8988T (cell line): ENCODE measurements around the gene UBD.

Experiments used
- DNase-seq: peaks from one replicate; pipeline ENCODE4 v3.0.0; 2011

UBD gene

DNA sequence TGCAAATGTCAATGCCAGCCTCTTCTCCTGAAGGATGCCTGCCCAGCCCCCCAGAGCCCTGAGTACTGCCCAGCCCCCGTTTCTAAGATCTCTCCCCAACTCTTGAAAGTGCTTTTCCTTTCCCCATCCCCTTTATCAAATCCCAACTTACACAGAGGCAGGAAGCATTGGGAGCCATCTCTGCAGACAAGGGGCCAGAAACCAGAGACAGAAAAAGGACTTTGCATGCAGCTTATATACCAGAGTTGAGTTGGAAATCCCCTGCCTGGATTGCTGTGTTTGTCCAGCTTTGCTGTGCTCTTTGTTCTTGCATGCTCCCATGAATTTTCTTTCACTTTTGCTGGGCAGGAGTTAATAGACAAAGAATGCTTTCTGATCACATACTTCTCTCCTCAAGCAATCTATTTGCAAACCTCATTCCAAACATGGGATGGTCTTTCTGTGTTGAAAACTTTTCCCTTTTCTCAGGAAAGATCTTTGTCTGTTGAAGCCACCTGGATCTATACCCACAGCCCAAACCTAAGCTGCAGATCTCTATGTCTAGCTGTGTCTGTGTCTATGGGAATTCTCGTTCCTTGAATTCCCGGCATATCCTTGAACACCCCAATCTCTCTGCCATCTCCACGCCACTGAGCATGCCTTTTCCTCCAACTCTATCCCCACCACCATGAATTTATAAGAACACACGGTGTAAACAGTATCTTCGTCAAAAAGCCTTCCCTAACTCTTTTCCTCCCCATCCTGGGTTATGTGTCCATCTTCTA lies at the start of gene UBD:
TSS of gene UBD (minus strand) at position 209 of the 764 bp plus-strand sequence. CDS start at position 178, 31 bp downstream.
- no peak for DNase-seq

DNA sequence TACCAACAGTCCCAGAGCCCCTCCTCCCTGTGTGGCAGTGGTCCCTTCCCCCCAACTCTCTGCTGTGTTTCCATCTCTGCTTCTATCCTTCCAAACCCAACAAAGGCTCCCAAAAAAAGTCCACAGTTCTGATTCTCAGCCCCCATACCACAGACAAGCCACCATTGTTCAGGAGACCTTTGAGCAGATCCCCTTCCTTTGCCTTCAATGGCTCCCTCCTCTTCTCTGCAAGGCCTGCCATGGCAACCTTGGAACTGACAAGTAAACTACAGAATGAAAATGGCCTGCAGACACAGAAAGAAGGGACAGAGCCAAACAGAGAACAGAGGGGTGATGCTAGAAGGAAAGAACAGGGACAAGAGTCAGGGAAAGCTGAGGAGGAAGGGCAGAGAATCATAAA lies 48.6 kb upstream of the UBD start:
- DNase-seq = no peak

DNA sequence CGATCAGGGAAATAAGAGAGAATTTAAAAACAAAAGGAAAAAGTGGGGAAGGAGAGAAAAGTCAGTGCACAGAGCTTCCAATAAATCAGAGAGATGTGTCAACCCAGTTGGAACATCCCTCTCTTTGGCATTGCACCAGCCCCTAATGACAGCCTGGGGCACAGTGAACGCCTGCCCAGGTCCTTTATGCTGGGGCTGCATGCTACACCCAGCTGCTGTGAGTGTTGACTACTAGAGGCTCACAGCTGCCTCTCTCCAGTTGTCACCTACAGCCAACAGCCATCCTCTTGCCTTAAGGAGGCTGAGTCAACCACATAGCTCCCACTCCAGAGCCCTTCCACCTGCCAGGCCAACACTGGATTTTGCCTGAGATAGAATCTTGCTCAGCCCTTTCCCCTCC lies 44.4 kb upstream of the UBD start:
- DNase-seq = no peak

- no peak for DNase-seq
These were observed 43.9 kb upstream of the UBD start for GRCh38 chr6:29603456-29603855.

GRCh38 chr6:29602564-29603361 lies 43.2 kb upstream of the UBD start:
- DNase-seq = peak; percentile 56

DNA sequence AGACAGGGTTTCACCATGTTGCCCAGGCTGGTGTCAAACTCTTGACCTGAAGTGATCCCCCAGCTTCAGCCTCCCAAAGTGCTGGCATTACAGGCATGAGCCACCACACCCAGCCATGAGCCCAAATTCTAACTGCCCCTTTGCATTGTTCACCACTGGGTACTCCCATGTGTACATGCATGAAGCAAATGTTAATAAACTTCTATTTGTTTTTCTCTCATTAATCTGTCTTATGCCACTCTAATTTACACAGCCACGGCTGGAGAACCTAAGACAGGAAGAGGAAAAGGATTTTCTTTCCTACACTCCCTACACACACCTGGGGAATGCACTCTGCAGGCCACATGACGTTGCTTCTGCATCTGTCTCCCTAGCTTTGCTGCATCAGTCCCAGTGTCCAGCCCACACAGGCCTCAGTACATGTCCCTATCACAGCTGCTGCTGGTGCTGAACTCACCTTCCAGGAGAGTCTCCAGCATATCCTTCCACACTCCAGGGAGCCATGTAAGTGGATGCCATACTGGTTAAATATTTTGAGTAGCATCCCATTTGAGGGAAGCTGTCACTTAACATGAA lies 38.7 kb upstream of the UBD start:
- no peak for DNase-seq

DNA sequence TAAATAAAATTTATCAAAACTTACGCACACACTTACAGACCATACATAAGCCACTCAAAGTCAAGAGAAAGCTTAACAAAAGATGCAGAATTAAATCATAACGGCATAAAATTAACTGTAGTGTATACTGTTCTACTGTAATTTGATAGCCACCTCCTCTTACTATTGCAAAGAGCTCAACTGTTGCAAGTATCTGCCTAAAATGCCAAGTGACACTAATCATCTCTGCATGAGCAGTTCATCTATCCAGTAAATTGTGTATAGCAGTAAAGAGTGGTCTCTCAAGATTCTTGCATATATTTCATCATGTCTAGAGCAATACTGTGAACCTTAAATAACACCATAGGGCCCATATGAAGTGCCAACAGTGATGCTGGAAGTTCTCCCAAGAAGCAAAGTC lies 37.7 kb upstream of the UBD start:
- DNase-seq = no peak

DNA sequence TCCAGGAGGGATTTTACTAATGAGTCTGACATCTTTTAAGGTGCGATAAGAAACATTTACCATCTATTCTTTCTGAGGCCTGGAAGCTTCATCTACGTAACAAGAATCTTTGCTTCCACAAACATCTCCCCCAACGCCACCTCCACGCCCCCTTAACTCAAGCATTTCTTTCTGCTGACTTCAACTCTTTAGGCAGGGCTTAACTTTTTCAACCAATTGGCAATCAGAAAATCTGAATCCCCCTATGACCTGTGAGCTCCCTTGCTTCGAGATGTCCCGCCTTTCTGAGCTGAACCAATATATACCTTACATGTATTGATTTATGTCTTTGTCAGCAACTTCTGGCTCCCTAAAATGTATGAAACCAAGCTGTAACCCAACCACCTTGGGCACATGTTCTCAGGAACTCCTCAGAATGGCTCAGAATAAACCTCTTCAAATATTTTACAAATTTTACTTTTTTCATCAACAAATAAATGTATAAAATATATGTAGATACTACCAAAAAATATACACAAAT lies 36.9 kb upstream of the UBD start:
- DNase-seq = no peak

DNA sequence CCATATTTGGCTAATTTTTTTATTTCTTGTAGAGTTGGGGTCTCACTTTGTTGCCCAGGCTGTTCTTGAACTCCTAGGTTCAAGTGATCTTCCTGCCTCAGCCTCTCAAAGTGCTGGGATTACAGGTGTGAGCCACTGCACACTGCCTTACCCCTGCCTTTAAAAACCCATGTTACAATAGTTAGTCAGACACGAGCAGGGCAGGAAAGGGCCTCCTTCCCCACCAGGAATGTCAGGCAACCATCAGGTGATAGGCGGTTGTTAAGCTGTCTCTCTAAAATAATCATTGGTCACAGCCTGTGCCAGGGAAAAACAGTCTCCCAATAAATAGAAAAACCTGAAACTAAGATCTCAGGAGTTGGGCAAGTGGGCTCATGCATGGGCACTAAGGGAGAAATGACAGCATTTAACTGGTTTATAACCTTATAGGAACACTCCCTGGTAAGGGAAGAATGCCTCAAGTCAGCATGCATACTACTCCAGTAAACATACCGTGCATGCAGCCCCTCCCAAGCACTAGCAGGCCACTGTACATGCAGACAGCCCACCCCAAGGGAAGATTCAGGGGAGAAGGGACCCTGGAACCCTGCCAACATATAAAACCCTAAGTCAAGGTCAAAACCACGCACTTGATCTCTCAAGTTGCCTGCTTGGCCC lies 33.8 kb upstream of the UBD start:
- DNase-seq = no peak

- no peak for DNase-seq
These were observed 32.1 kb upstream of the UBD start for GRCh38 chr6:29591677-29592076.

DNA sequence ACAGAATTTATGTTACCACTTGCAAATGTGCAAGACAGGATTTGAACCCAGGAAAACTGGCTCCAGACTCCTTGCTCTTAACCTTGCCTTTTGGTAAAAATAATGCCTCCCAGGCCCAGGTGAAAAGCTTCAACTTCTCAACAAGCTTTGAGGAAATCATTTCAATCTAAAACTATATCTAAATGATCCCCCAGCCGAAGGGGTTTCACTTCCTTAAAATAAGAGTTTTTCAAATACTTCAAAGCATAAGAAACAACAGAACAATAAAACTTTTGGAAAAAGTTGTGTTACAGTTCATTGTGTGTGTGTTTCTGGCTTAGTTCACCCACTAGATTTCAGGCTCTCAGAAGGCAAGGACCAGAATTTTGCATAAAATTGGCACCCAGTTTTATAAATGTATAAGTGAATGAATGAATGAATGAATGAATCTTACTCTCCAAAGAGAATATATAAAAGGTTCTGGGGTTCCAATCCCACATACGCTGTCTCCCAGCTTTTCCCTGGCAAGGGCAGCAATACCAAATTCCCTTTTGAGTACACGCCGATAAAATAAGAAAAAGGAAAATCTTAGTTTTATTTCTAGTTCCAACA lies 30.8 kb upstream of the UBD start:
- DNase-seq = no peak

DNA sequence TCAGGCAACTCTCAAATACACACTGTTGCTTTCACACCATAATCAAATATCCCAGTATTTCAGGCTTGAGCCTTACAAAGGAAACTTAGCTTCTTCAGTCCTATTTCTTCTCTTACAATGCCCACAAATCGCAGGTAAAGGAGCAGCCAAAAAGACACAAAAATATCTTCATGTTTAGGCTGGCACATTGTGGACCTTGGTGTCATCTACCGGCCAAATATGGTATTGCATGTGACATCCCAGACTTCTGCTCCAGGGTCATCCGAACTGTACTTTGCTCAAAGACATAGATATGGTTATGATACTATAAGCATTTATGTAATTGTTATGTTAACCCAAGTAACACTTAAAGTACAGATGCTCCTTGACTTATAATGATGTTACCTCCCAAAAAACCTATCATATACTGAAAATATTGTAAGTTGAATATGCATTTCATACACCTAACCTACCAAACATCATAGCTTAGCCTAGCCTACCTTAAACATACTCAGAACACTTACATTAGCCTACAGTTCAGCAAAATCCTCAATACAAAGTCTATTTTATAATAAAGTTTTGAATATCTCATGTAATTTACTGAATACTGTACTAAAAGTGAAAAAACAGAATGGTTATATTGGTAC lies 30.0 kb upstream of the UBD start:
- DNase-seq = no peak

DNA sequence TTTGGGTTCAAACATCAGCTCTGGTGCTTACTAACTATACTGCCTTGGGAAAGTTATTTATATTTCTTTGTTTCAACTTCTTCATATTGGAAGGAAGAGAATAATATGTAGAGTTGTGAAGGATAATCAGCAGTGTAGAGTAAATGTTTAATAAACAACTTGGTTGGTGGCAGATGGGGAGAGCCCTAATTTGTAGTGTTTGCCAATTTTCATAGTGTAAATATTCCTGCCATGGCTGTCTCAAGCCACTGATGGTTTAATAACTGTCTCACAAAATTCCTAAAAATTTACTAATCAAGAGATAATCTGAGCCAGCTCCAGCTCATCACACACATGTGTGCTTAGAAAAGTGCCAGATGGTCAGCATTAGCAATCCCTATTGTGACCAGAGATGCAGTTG lies 25.3 kb upstream of the UBD start, which contains the start of gene OR2H2:
TSS of gene OR2H2 (plus strand) at position 301 of the 400 bp plus-strand sequence. CDS start 2,824 bp downstream, outside the sequence.
- DNase-seq = no peak

GRCh38 chr6:29577544-29577943 lies 18.0 kb upstream of the UBD start:
- no peak for DNase-seq

DNA sequence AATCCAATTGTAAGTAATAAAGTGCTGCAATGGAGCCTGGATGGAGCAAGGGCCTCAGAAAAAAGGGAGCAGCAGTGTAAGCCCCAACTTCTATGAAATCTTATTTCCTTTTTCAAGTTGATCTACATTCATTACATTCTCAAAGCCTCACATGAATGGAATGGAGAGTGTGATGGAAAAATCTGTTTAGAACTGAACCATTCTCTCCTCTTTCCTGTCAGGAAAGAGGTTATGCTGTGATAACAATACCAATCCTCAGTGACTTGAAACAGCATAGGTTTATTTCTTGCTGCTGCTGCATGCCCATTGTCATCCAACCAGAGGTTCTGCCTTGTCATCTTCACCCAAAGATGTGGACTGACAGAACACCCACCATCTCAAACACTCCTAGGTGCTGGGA lies 16.5 kb upstream of the UBD start:
- no peak for DNase-seq

- DNase-seq = no peak
These were observed 8.5 kb upstream of the UBD start for GRCh38 chr6:29567991-29568390.

DNA sequence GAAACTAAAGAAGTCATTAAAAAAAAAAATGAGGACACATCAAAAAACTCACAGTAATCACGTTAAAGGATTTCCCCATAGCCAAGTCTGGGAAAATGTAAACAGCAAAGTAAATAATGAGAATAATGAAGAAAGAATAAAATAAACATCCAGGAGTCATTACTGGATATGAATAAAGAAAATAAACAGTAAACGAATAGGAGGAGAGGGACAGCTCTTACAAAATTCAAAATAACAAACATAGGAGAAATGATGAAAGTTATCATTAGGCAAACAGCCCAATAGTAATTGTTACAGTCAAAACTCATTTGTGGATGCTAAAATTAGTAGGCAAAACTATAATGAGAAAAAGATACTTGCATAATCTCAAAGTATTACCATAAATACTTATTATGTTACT lies 8.0 kb upstream of the UBD start:
- DNase-seq = no peak

GRCh38 chr6:29566856-29567255 lies 7.3 kb upstream of the UBD start:
- no peak for DNase-seq

- DNase-seq = no peak
These were observed 5.3 kb upstream of the UBD start for GRCh38 chr6:29564875-29565274.

GRCh38 chr6:29563435-29563965 lies 4.0 kb upstream of the UBD start:
- no peak for DNase-seq

DNA sequence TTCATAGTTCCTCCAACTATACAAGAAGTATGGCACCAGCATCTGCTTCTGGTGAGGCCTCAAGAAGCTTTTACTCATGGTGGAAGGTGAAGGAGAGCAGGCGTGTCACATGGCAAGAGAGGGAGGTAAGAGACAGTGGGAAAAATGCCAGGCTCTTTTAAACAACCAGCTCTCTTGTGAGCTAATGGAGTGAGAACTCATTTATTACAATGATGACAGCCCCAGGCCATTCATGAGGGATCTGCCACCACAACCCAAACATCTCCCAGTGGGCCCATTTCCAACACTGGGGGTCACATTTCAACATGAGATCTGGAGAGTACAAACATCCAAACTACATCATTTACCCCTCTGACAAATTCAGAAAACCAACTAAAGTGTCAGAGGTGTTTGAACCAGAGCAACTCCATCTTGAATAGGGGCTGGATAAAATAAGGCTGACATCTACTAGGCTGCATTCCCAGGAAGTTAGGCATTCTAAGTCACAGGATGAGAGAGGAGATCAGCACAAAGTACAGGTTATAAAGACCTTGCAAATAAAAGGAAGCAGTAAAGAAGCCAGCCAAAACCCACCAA lies 2.2 kb upstream of the UBD start:
- DNase-seq = no peak

DNA sequence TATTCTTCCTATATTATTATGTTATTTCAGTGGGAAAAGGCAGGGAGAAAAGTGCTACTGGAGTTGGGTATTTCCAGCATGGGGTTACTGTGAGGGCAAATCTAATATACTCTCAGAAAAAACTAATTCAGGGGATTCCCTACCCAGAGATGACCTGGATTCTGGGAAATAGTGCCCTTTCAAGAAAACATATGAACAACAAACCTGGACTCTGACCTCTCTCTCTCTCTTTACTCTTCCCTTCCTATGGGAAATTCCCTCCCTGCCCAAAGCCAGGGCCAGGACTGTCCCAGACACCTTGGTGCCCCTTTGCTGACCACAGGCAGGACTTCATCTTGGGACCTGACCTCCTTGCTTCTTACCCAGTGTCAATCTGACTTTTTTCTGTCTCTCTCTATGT lies 1.6 kb upstream of the UBD start:
- no peak for DNase-seq
